ENCODE data around the gene PTPRN2.

DNA sequence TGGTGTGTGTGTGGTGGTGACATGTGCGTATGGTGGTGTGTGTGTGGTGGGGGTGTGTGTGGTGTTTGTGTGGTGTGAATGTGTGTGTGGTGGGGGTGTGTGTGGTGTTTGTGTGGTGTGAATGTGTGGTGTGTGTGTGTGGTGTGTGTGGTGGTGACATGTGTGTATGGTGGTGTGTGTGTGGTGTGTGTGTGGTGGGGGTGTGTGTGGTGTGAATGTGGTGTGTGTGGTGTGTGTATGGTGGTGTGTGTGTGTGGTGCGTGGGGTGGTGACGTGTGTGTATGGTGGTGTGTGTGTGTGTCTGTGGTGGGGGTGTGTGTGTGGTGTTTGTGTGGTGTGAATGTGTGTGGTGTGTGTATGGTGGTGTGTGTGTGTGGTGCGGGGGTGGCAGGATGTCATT lies 797.7 kb downstream of the PTPRN2 start:
- TF ChIP-seq, protein P1, sequence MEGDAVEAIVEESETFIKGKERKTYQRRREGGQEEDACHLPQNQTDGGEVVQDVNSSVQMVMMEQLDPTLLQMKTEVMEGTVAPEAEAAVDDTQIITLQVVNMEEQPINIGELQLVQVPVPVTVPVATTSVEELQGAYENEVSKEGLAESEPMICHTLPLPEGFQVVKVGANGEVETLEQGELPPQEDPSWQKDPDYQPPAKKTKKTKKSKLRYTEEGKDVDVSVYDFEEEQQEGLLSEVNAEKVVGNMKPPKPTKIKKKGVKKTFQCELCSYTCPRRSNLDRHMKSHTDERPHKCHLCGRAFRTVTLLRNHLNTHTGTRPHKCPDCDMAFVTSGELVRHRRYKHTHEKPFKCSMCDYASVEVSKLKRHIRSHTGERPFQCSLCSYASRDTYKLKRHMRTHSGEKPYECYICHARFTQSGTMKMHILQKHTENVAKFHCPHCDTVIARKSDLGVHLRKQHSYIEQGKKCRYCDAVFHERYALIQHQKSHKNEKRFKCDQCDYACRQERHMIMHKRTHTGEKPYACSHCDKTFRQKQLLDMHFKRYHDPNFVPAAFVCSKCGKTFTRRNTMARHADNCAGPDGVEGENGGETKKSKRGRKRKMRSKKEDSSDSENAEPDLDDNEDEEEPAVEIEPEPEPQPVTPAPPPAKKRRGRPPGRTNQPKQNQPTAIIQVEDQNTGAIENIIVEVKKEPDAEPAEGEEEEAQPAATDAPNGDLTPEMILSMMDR (conservative IDR thresholded peaks at IDR 0.05 in 1 of 2, IDR thresholded peaks at IDR 0.05 in 1 of 2; ENCODE audit: low read depth in 1 of 2, low read length in 2 of 2), result no peak
- TF ChIP-seq EZH2 (IDR thresholded peaks at IDR 0.05; ENCODE audit: low read length, missing control alignments), result no peak

Measured in fibroblast of lung (primary cell).